Measurements from ENCODE around the gene NPM1. TPM values are rescaled to one million over a fixed set of nuclear protein-coding genes. Genes with fewer than 3 reads are reported as not detected.
"Not testable (repeated sequence)": the region's sequence is repeated elsewhere in the genome, so short reads cannot be mapped to it uniquely, and the experiment has no call there.

The NPM1 gene
- total and polyA plus RNA-seq, 4 donors, result 133 to 959 (median 363) TPM

DNA sequence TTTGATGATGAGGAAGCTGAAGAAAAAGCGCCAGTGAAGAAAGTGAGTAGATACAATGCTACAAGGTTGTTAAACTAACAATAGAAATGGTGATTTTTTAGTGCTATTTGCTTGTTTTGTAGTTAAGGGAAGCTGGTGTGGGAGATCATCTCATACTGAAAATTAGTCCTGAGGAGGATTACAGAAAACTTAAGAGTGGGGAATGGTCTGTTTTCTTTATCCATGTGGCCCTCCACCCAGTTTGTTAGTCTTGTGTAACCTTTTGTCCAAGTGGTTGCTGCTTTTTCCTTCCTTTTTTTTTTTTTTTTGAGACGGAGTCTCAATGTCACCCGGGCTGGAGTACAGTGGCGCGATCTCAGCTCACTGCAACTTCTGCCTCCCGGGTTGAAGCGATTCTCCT is 12.5 kb downstream of the NPM1 start:
- 91% methylated on average over 7 of the region's 7 CpGs for WGBS
- H3K36me3 ChIP-seq (ENCODE audit: control insufficient read depth in 4 of 4, insufficient read depth in 3 of 4, low read depth in 1 of 4, low read length in 3 of 4), result peaks cover 13 to 52% (median 38%) of the 10 kb centered on the region in 4 donors
- H3K9ac ChIP-seq (ENCODE audit: low read depth in 1 of 2, low read length in 2 of 2), result no peak overlapping the region
- peaks cover 0 to 2% (median 0%) of the 10 kb centered on the region in 4 donors for H3K4me1 ChIP-seq (ENCODE audit: control insufficient read depth in 4 of 4, insufficient read depth in 4 of 4, low read length in 3 of 4)
- no peak overlapping the region for H3K27ac ChIP-seq (ENCODE audit: low read depth in 1 of 2, low read length in 2 of 2)
- no peaks in the 10 kb centered on the region for H3K9me3 ChIP-seq (ENCODE audit: control insufficient read depth in 4 of 4, low read length in 3 of 4)
- DNase-seq (ENCODE audit: low spot score), result no peak
- H3K27me3 ChIP-seq (ENCODE audit: control insufficient read depth in 4 of 4, insufficient read depth in 4 of 4, low read length in 3 of 4), result no peaks in the 10 kb centered on the region
- no peak overlapping the region for H3K4me3 ChIP-seq (ENCODE audit: low read depth in 1 of 3, low read length in 3 of 3)
- TF ChIP-seq SP1 (IDR thresholded peaks at IDR 0.05), result no peak
- TF ChIP-seq, protein P1, sequence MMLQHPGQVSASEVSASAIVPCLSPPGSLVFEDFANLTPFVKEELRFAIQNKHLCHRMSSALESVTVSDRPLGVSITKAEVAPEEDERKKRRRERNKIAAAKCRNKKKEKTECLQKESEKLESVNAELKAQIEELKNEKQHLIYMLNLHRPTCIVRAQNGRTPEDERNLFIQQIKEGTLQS (IDR thresholded peaks at IDR 0.05), result no peak

DNA sequence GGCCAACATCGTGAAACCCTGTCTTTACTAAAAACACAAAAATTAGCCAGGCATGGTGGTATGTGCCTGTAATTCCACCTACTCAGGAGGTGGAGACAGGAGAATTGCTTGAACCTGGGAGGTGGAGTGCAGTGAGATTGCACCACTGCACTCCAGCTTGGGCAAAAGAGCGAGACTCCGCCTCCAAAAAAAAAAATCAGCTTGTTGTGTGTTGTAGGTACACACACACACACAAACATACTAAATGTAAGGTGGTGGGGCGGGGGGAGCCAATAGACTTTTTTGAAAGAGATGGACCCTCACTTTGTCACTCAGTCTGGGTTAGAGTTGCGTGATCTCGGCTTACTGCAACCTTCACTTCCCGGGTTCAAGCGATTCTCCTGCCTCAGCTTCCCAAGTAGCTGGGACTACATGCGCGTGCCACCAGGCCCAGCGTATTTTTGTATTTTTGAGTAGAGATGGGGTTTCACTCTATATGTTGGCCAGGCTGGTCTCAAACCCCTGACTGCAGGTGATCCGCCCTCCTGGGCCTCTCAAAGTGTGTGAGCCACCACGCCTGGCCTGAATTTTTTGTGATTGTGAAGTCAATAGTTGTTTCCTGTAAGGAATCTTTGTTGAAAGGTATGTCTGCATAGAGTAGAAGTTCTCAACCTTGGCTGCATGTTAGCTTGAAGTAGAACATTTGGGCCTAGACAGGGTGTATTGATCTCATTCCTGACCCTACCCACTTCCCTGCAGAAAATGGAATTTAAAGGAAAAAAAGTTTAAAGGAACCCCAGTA is 13.7 kb downstream of the NPM1 start:
- Histone ChIP-seq H3K36me3 (ENCODE audit: control insufficient read depth in 4 of 4, insufficient read depth in 3 of 4, low read depth in 1 of 4, low read length in 3 of 4) (peaks cover 9 to 54% (median 41%) of the 10 kb centered on the region in 4 donors), H3K4me3 (ENCODE audit: low read depth in 1 of 3, low read length in 3 of 3) (no peak overlapping the region), H3K9ac (ENCODE audit: low read depth in 1 of 2, low read length in 2 of 2) (no peak overlapping the region), H3K27me3 (ENCODE audit: control insufficient read depth in 4 of 4, insufficient read depth in 4 of 4, low read length in 3 of 4) (no peaks in the 10 kb centered on the region), H3K9me3 (ENCODE audit: control insufficient read depth in 4 of 4, low read length in 3 of 4) (no peaks in the 10 kb centered on the region), H3K27ac (ENCODE audit: low read depth in 1 of 2, low read length in 2 of 2) (no peak overlapping the region), H3K4me1 (ENCODE audit: control insufficient read depth in 4 of 4, insufficient read depth in 4 of 4, low read length in 3 of 4) (peaks cover 0 to 2% (median 0%) of the 10 kb centered on the region in 4 donors)
- 97% methylated on average over 13 of the region's 13 CpGs for WGBS
- TF ChIP-seq FOXA1 (IDR thresholded peaks at IDR 0.05) (no peak), NR2F2 (IDR thresholded peaks at IDR 0.05) (no peak), EGR1 (IDR thresholded peaks at IDR 0.05; ENCODE audit: low read depth in 2 of 2) (no peak)
- TF ChIP-seq, protein P2, sequence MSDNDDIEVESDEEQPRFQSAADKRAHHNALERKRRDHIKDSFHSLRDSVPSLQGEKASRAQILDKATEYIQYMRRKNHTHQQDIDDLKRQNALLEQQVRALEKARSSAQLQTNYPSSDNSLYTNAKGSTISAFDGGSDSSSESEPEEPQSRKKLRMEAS (IDR thresholded peaks at IDR 0.05), result no peak
- DNase-seq (ENCODE audit: low spot score), result no peak

- H3K27me3 ChIP-seq (ENCODE audit: control insufficient read depth in 4 of 4, insufficient read depth in 4 of 4, low read length in 3 of 4); H3K4me1 ChIP-seq (ENCODE audit: control insufficient read depth in 4 of 4, insufficient read depth in 4 of 4, low read length in 3 of 4); H3K9ac ChIP-seq (ENCODE audit: low read depth in 1 of 2, low read length in 2 of 2); H3K27ac ChIP-seq (ENCODE audit: low read depth in 1 of 2, low read length in 2 of 2); DNase-seq (ENCODE audit: low spot score); H3K9me3 ChIP-seq (ENCODE audit: control insufficient read depth in 4 of 4, low read length in 3 of 4); H3K4me3 ChIP-seq (ENCODE audit: low read depth in 1 of 3, low read length in 3 of 3): not testable (repeated sequence)
- peaks cover 9 to 57% (median 43%) of the 10 kb centered on the region in 4 donors for H3K36me3 ChIP-seq (ENCODE audit: control insufficient read depth in 4 of 4, insufficient read depth in 3 of 4, low read depth in 1 of 4, low read length in 3 of 4)
Measured at GRCh38 chr5:171402751-171403150, 15.1 kb downstream of the NPM1 start.

DNA sequence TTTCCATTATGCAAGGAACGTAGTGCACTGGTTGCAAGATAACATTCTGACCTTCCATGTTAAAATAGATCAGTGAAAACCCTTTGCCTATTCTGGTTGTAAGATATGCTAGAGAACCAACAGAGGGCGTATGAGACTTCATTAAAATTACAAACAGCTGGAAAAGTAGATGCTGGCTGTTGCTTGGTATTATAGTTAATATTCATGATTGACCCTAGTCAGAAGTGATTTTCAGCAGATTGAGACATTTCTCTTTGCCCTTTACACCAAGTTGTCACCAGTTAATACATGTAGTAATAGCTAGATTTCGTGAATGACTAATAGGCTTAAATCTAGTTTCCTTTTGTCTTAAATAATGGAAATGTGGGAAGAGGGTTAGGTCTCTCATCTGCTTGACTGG is 18.0 kb downstream of the NPM1 start:
- Histone ChIP-seq H3K27ac (ENCODE audit: low read depth in 1 of 2, low read length in 2 of 2) (no peak overlapping the region), H3K4me1 (ENCODE audit: control insufficient read depth in 4 of 4, insufficient read depth in 4 of 4, low read length in 3 of 4) (peaks cover 0 to 2% (median 0%) of the 10 kb centered on the region in 4 donors), H3K4me3 (ENCODE audit: low read depth in 1 of 3, low read length in 3 of 3) (no peak overlapping the region), H3K9ac (ENCODE audit: low read depth in 1 of 2, low read length in 2 of 2) (no peak overlapping the region), H3K36me3 (ENCODE audit: control insufficient read depth in 4 of 4, insufficient read depth in 3 of 4, low read depth in 1 of 4, low read length in 3 of 4) (peaks cover 13 to 65% (median 47%) of the 10 kb centered on the region in 4 donors), H3K9me3 (ENCODE audit: control insufficient read depth in 4 of 4, low read length in 3 of 4) (no peaks in the 10 kb centered on the region), H3K27me3 (ENCODE audit: control insufficient read depth in 4 of 4, insufficient read depth in 4 of 4, low read length in 3 of 4) (no peaks in the 10 kb centered on the region)
- DNase-seq (ENCODE audit: low spot score), result no peak
- TF ChIP-seq RAD21 (IDR thresholded peaks at IDR 0.05), result peak; percentile 14 to 43
- TF ChIP-seq, protein P3, sequence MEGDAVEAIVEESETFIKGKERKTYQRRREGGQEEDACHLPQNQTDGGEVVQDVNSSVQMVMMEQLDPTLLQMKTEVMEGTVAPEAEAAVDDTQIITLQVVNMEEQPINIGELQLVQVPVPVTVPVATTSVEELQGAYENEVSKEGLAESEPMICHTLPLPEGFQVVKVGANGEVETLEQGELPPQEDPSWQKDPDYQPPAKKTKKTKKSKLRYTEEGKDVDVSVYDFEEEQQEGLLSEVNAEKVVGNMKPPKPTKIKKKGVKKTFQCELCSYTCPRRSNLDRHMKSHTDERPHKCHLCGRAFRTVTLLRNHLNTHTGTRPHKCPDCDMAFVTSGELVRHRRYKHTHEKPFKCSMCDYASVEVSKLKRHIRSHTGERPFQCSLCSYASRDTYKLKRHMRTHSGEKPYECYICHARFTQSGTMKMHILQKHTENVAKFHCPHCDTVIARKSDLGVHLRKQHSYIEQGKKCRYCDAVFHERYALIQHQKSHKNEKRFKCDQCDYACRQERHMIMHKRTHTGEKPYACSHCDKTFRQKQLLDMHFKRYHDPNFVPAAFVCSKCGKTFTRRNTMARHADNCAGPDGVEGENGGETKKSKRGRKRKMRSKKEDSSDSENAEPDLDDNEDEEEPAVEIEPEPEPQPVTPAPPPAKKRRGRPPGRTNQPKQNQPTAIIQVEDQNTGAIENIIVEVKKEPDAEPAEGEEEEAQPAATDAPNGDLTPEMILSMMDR (IDR thresholded peaks at IDR 0.05; ENCODE audit: low read depth, low read length, missing input control), result peak; percentile 18
- TF ChIP-seq, protein P4, sequence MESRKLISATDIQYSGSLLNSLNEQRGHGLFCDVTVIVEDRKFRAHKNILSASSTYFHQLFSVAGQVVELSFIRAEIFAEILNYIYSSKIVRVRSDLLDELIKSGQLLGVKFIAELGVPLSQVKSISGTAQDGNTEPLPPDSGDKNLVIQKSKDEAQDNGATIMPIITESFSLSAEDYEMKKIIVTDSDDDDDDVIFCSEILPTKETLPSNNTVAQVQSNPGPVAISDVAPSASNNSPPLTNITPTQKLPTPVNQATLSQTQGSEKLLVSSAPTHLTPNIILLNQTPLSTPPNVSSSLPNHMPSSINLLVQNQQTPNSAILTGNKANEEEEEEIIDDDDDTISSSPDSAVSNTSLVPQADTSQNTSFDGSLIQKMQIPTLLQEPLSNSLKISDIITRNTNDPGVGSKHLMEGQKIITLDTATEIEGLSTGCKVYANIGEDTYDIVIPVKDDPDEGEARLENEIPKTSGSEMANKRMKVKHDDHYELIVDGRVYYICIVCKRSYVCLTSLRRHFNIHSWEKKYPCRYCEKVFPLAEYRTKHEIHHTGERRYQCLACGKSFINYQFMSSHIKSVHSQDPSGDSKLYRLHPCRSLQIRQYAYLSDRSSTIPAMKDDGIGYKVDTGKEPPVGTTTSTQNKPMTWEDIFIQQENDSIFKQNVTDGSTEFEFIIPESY (IDR thresholded peaks at IDR 0.05), result no peak
- 66% methylated on average over 3 of the region's 3 CpGs for WGBS

Measured in liver (tissue), 9 donors.